ENCODE measurements around the gene CREB3L4.

DNA sequence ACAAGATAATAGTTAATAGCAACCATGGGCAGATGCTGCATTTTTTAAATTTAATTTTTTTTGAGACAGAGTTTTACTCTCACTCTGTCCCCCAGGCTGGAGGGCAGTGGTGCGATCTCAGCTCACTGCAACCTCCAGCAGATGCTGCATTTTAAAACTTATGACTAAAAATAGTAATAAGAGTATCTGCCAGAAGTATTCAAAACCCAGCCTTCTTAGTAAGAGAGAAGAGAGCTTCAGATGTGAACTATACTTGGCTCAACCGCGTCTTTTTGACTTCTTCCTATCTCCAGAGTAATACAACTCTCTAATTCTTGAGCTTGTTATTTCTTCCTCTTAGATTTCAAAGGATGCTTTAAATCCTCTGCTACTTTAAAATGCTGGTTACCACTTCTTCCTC is 27.5 kb downstream of the CREB3L4 start:
- TF ChIP-seq, protein P1, sequence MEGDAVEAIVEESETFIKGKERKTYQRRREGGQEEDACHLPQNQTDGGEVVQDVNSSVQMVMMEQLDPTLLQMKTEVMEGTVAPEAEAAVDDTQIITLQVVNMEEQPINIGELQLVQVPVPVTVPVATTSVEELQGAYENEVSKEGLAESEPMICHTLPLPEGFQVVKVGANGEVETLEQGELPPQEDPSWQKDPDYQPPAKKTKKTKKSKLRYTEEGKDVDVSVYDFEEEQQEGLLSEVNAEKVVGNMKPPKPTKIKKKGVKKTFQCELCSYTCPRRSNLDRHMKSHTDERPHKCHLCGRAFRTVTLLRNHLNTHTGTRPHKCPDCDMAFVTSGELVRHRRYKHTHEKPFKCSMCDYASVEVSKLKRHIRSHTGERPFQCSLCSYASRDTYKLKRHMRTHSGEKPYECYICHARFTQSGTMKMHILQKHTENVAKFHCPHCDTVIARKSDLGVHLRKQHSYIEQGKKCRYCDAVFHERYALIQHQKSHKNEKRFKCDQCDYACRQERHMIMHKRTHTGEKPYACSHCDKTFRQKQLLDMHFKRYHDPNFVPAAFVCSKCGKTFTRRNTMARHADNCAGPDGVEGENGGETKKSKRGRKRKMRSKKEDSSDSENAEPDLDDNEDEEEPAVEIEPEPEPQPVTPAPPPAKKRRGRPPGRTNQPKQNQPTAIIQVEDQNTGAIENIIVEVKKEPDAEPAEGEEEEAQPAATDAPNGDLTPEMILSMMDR (IDR thresholded peaks at IDR 0.05; ENCODE audit: low read depth, low read length, poor library complexity, severe bottlenecking) = no peak
- TF ChIP-seq EZH2phosphoT487 (IDR thresholded peaks at IDR 0.05; ENCODE audit: borderline replicate concordance, low read length) = no peak
